HepG2 (cell line): Measurements from ENCODE around the gene EVA1C. TPM values are rescaled to one million over a fixed set of nuclear protein-coding genes. Genes with fewer than 3 reads are reported as not detected.

Source experiments
- ATAC-seq: fragments of 200-7000 bp; cut with Tn5 transposase; 3 replicates; pipeline ENCODE4 v1.9.1; 2020; ENCODE audit warnings: mild to moderate bottlenecking, moderate library complexity
- BruUV-seq: library from RNA; stranded (reverse); fragments of 400-500 nt; replicated peaks from 2 replicates; lab custom pipeline; 2021; lab: Mats Ljungman, UMichigan
- CTCF ChIA-PET: fragments of 300-600 bp; formaldehyde crosslinking; extraction: SDS; loops from one replicate; lab custom pipeline; 2021; ENCODE audit warnings: low total read pairs, inconsistent platforms, low intra/inter-chr PET ratio; lab: Yijun Ruan, JAX
- POLR2A ChIA-PET: fragments of 350-600 bp; sonication (Branson Sonifier 250); formaldehyde crosslinking; loops from one replicate; lab custom pipeline; 2020; ENCODE audit warnings: antibody characterized with exemption, inconsistent platforms; lab: Yijun Ruan, JAX
- DNase-seq: peaks from one replicate; pipeline ENCODE4 v3.0.0-alpha.2; 2015; ENCODE audit warnings: low spot score
- FAIRE-seq: peaks from 3 replicates; lab custom pipeline; 2011; peaks lifted over from hg19 to GRCh38; lab: Jason Lieb, UNC
- H2AFZ ChIP-seq: one replicate; pipeline ENCODE4 v1.6.1; 2011; ENCODE audit warnings: low read length, inconsistent platforms
- H3K27ac ChIP-seq: fragments of 300-600 bp; 3 replicates; pipeline ENCODE4 v1.8.0; 2011; ENCODE audit warnings: mixed run types, mild to moderate bottlenecking, mixed read lengths, low read length, inconsistent platforms; ENCODE audit not compliant: insufficient read depth; ENCODE audit errors: extremely low read length
- H3K27me3 ChIP-seq, 2 experiments: fragments of 200-600 bp in 1 of 2; 2 replicates in 1 of 2; 3 replicates in 1 of 2; pipeline versions ENCODE4 v1.6.0 to v1.8.0; 2011; ENCODE audit warnings: low read length in 2 of 2, mild to moderate bottlenecking in 2 of 2, moderate library complexity in 2 of 2, inconsistent platforms in 1 of 2; ENCODE audit not compliant: insufficient read depth in 2 of 2, control insufficient read depth in 1 of 2
- H3K36me3 ChIP-seq, 2 experiments: fragments of 200-600 bp in 1 of 2; replicated peaks in 1 of 2; 2 replicates in 1 of 2; 3 replicates in 1 of 2; pipeline versions ENCODE4 v1.5.1 to v1.8.0; 2011; ENCODE audit warnings: low read length in 2 of 2, inconsistent platforms in 1 of 2; ENCODE audit not compliant: insufficient read depth in 2 of 2, control insufficient read depth in 1 of 2
- H3K4me1 ChIP-seq: 2 replicates; pipeline ENCODE4 v1.5.1; 2012; ENCODE audit warnings: low read length, inconsistent platforms; ENCODE audit not compliant: insufficient read depth
- H3K4me2 ChIP-seq: 2 replicates; pipeline ENCODE4 v1.6.0; 2011; ENCODE audit warnings: low read depth, low read length, inconsistent platforms
- H3K4me3 ChIP-seq, 3 experiments: fragments of 200-600 bp in 1 of 3; sonication (generic), shearing (Covaris generic) in 1 of 3; replicated peaks in 1 of 3; 2 replicates each; pipeline ENCODE4 v1.5.1; 2011 to 2016; ENCODE audit warnings: low read length in 3 of 3, inconsistent platforms in 2 of 3, low read depth in 2 of 3, mild to moderate bottlenecking in 2 of 3, control low read depth in 1 of 3, mixed read lengths in 1 of 3; ENCODE audit not compliant: insufficient read depth in 1 of 3
- H3K79me2 ChIP-seq: one replicate; pipeline ENCODE4 v1.6.1; 2011; ENCODE audit warnings: low read length, inconsistent platforms; ENCODE audit not compliant: insufficient read depth
- H3K9ac ChIP-seq: 2 replicates; pipeline ENCODE4 v1.6.0; 2011; ENCODE audit warnings: mild to moderate bottlenecking, low read depth, low read length, inconsistent platforms; ENCODE audit not compliant: insufficient read depth
- H3K9me3 ChIP-seq: 2 replicates; pipeline ENCODE4 v1.5.1; 2012; ENCODE audit warnings: mild to moderate bottlenecking, low read length
- H4K20me1 ChIP-seq: 2 replicates; pipeline ENCODE4 v1.6.0; 2011; ENCODE audit warnings: inconsistent platforms, mild to moderate bottlenecking, low read length, moderate library complexity; ENCODE audit not compliant: insufficient read depth
- HIVEP1 ChIP-seq: sonication (generic); formaldehyde crosslinking; IDR thresholded peaks from 2 replicates; pipeline ENCODE4 v1.4.0; 2020; ENCODE audit warnings: mild to moderate bottlenecking, missing genetic modification reagents
- KLF13 ChIP-seq: sonication (generic); formaldehyde crosslinking; IDR thresholded peaks from 2 replicates; pipeline ENCODE4 v1.4.0; 2020; ENCODE audit warnings: mild to moderate bottlenecking, missing genetic modification reagents
- LCORL ChIP-seq, 2 experiments: fragments of 450-650 bp in 1 of 2; sonication (generic) in 1 of 2; formaldehyde crosslinking in 1 of 2; IDR thresholded peaks; 2 replicates each; pipeline versions ENCODE4 v1.5.0 to v1.6.1; 2017 to 2020; ENCODE audit warnings: antibody characterized with exemption in 1 of 2, missing genetic modification reagents in 1 of 2
- NBN ChIP-seq: fragments of 450-650 bp; conservative IDR thresholded peaks from 2 replicates; pipeline ENCODE4 v1.6.1; 2017
- RBFOX2 ChIP-seq: fragments of 200-400 bp; formaldehyde crosslinking; IDR thresholded peaks from 2 replicates; pipeline ENCODE4 v1.6.1; 2017; ENCODE audit warnings: low read depth, mild to moderate bottlenecking, low read length
- ZNF432 ChIP-seq: sonication (generic); formaldehyde crosslinking; IDR thresholded peaks from 2 replicates; pipeline ENCODE4 v1.5.0; 2020; ENCODE audit warnings: missing genetic modification reagents, mild to moderate bottlenecking, borderline replicate concordance
- ZNF569 ChIP-seq: sonication (generic); formaldehyde crosslinking; IDR thresholded peaks from 2 replicates; pipeline ENCODE4 v1.5.0; 2020; ENCODE audit warnings: mild to moderate bottlenecking, missing genetic modification reagents, moderate library complexity, borderline replicate concordance
- ZNF660 ChIP-seq: sonication (generic); formaldehyde crosslinking; IDR thresholded peaks from 2 replicates; pipeline ENCODE4 v1.5.1; 2020; ENCODE audit warnings: mild to moderate bottlenecking, low read depth, missing genetic modification reagents, borderline replicate concordance
- WGBS: methylation state at CpG from one replicate; pipeline ENCODE4 v1.1.6; 2017; ENCODE audit warnings: low lambda C conversion rate; 5-methylcytosine and 5-hydroxymethylcytosine counted together
- in situ Hi-C: cut with HindIII; loops from 2 replicates; pipeline ENCODE4 v1.10.0; 2017; ENCODE audit warnings: low pct_unique_long_range_greater_than_20kb; ENCODE audit not compliant: extremely low pct_ligation_motif_present
- intact Hi-C: fragments of 100-400 bp; cut with micrococcal nuclease; formaldehyde crosslinking; loops from one replicate; pipeline ENCODE4 v1.10.0; 2022; ENCODE audit not compliant: unreplicated experiment
- polyA plus RNA-seq, 8 experiments: library from polyadenylated mRNA; depleted of rRNA in 3 of 8; stranded (reverse) in 7 of 8; unstranded in 1 of 8; fragments of >200 nt; fragmentation: Illumina TruSeq in 4 of 8; extraction: Trizol in 4 of 8; gene quantifications; 2 replicates each; pipeline versions ENCODE4 v1.2.1 to v1.2.3, GENCODE V29; 2011 to 2016; ENCODE audit warnings: low read depth in 4 of 8, missing spikeins in 1 of 8, mixed read lengths in 1 of 8; ENCODE audit not compliant: insufficient read depth in 1 of 8
- total RNA-seq, 5 experiments: library from RNA; depleted of rRNA; stranded (reverse); fragments of >200 nt; fragmentation: Illumina TruSeq; extraction: Trizol; gene quantifications; 2 replicates each; pipeline ENCODE4 v1.2.3, GENCODE V29; 2016; ENCODE audit warnings: low read depth in 1 of 5
- TF ChIP-seq, protein P1 (sequence below), 2 experiments: sonication (generic) in 1 of 2; formaldehyde crosslinking in 1 of 2; IDR thresholded peaks; 2 replicates each; pipeline versions ENCODE4 v1.4.0 to v1.6.1; 2016 to 2020; ENCODE audit warnings: borderline replicate concordance in 1 of 2, low read depth in 1 of 2, mild to moderate bottlenecking in 1 of 2, missing genetic modification reagents in 1 of 2

EVA1C gene
- total and polyA plus RNA-seq, 2 of the 13 experiments (the other 11 are each of a cell fraction or from before 2014, with no cell fraction given), result 0.29 to 0.34 TPM

- TF ChIP-seq, protein P1, sequence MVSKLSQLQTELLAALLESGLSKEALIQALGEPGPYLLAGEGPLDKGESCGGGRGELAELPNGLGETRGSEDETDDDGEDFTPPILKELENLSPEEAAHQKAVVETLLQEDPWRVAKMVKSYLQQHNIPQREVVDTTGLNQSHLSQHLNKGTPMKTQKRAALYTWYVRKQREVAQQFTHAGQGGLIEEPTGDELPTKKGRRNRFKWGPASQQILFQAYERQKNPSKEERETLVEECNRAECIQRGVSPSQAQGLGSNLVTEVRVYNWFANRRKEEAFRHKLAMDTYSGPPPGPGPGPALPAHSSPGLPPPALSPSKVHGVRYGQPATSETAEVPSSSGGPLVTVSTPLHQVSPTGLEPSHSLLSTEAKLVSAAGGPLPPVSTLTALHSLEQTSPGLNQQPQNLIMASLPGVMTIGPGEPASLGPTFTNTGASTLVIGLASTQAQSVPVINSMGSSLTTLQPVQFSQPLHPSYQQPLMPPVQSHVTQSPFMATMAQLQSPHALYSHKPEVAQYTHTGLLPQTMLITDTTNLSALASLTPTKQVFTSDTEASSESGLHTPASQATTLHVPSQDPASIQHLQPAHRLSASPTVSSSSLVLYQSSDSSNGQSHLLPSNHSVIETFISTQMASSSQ (IDR thresholded peaks at IDR 0.05; ENCODE audit: low read depth), result no peak
- TF ChIP-seq, protein P1 (CRISPR knock-in tag; IDR thresholded peaks at IDR 0.05; ENCODE audit: borderline replicate concordance), result no peak
- TF ChIP-seq ZNF432 (CRISPR knock-in tag) (no peak), KLF13 (no peak), ZNF569 (no peak)
- TF ChIP-seq, all 625 proteins: peak for 0
Measured at GRCh38 chr21:32472890-32473765, 60.6 kb downstream of the EVA1C start (continued).

GRCh38 chr21:32474179-32475059, 61.9 kb downstream of the EVA1C start:
- Histone ChIP-seq H3K36me3 (no peaks in the 10 kb centered on the region), H3K4me1 (peaks cover 6% of the 10 kb centered on the region; the same call in 1 of the 2 replicates), H3K27ac (no peak overlapping the region), H3K79me2 (no peaks in the 10 kb centered on the region)
- BruUV-seq, result no TSS peak
- 78% methylated on average over 15 of the region's 15 CpGs for WGBS
- POLR2A ChIA-PET, result no interaction called here
- TF ChIP-seq NBN (no peak), LCORL (IDR thresholded peaks at IDR 0.05) (no peak), LCORL (CRISPR knock-in tag; IDR thresholded peaks at IDR 0.05) (no peak), HIVEP1 (CRISPR knock-in tag) (no peak), RBFOX2 (no peak), ZNF660 (CRISPR knock-in tag) (no peak)
- TF ChIP-seq, all 625 proteins: peak for 0
- H3K9ac ChIP-seq, result no peak overlapping the region
- CTCF ChIA-PET, result no interaction called here
- DNase-seq, result no peak
- no peak overlapping the region for H3K4me2 ChIP-seq
- H3K4me3 ChIP-seq, result no peak overlapping the region
- no peaks in the 10 kb centered on the region for H4K20me1 ChIP-seq
- no peak for FAIRE-seq
- intact Hi-C loops (no loop called here), in situ Hi-C loops (no loop called here)
- no peak overlapping the region for H2AFZ ChIP-seq
- no peak for ATAC-seq
- no peaks in the 10 kb centered on the region for H3K27me3 ChIP-seq
- H3K9me3 ChIP-seq, result no peaks in the 10 kb centered on the region
